SK-N-SH treated with all-trans-retinoic acid at 6 μM for 48 hours (cell line): Measurements from ENCODE around the gene BEND7.
A peak's percentile ranks its signal among the peaks of the same experiment; 100 is the strongest.

Experiments
- ATAC-seq: fragments of 200-7000 bp; cut with Tn5 transposase; 3 replicates; pipeline ENCODE4 v1.9.1; 2020; ENCODE audit warnings: mild to moderate bottlenecking, moderate library complexity
- ARNTL ChIP-seq: fragments of 450-650 bp; formaldehyde crosslinking; IDR thresholded peaks from 2 replicates; pipeline ENCODE4 v1.5.0; 2020; ENCODE audit warnings: low read depth, mild to moderate bottlenecking, moderate library complexity, borderline replicate concordance
- BACH2 ChIP-seq: fragments of 250-450 bp; sonication (Bioruptor Pico); IDR thresholded peaks from 2 replicates; pipeline ENCODE4 v1.9.0; 2021; ENCODE audit warnings: mild to moderate bottlenecking, borderline replicate concordance
- CSDC2 ChIP-seq: fragments of 250-450 bp; sonication (Bioruptor Pico); IDR thresholded peaks from 2 replicates; pipeline ENCODE4 v1.5.0; 2020; ENCODE audit warnings: mild to moderate bottlenecking, moderate library complexity
- CSRNP3 ChIP-seq: fragments of 250-450 bp; sonication (Bioruptor Pico); IDR thresholded peaks from 2 replicates; pipeline ENCODE4 v1.5.1; 2021; ENCODE audit warnings: mild to moderate bottlenecking, moderate library complexity
- ESRRG ChIP-seq: fragments of 250-450 bp; sonication (Bioruptor Pico); IDR thresholded peaks from 2 replicates; pipeline ENCODE4 v1.6.1; 2021; ENCODE audit warnings: mild to moderate bottlenecking
- GLIS3 ChIP-seq: fragments of 250-450 bp; sonication (Bioruptor Pico); IDR thresholded peaks from 2 replicates; pipeline ENCODE4 v1.5.0; 2020; ENCODE audit warnings: mild to moderate bottlenecking, moderate library complexity
- ISL1 ChIP-seq: fragments of 250-450 bp; sonication (Bioruptor Pico); IDR thresholded peaks from 2 replicates; pipeline ENCODE4 v2.1.2; 2022; ENCODE audit warnings: mild to moderate bottlenecking, moderate library complexity
- OSR1 ChIP-seq: fragments of 250-450 bp; sonication (Bioruptor Pico); IDR thresholded peaks from 2 replicates; pipeline ENCODE4 v1.8.0; 2022; ENCODE audit warnings: moderate library complexity, mild to moderate bottlenecking, inconsistent platforms
- PATZ1 ChIP-seq: fragments of 250-450 bp; sonication (Bioruptor Pico); IDR thresholded peaks from 2 replicates; pipeline ENCODE4 v1.8.0; 2020; ENCODE audit warnings: mild to moderate bottlenecking, moderate library complexity, borderline replicate concordance
- POU6F1 ChIP-seq: fragments of 250-450 bp; sonication (Bioruptor Pico); IDR thresholded peaks from 2 replicates; pipeline ENCODE4 v1.8.0; 2021; ENCODE audit warnings: low read depth, mild to moderate bottlenecking, moderate library complexity, borderline replicate concordance
- PPARA ChIP-seq: fragments of 250-450 bp; sonication (Bioruptor Pico); IDR thresholded peaks from 2 replicates; pipeline ENCODE4 v1.5.0; 2020; ENCODE audit warnings: mild to moderate bottlenecking, borderline replicate concordance
- RARB ChIP-seq: fragments of 250-450 bp; sonication (Bioruptor Pico); IDR thresholded peaks from 2 replicates; pipeline ENCODE4 v1.8.0; 2021; ENCODE audit warnings: mild to moderate bottlenecking, moderate library complexity
- SNAI2 ChIP-seq: fragments of 250-450 bp; sonication (Bioruptor Pico); IDR thresholded peaks from 2 replicates; pipeline ENCODE4 v1.5.0; 2020; ENCODE audit warnings: mild to moderate bottlenecking, moderate library complexity
- TCF4 ChIP-seq: fragments of 250-450 bp; sonication (Bioruptor Pico); IDR thresholded peaks from 2 replicates; pipeline ENCODE4 v1.8.0; 2021; ENCODE audit warnings: mild to moderate bottlenecking, moderate library complexity, borderline replicate concordance
- TOX ChIP-seq: fragments of 250-450 bp; sonication (Bioruptor Pico); IDR thresholded peaks from 2 replicates; pipeline ENCODE4 v1.8.0; 2021; ENCODE audit warnings: mild to moderate bottlenecking, moderate library complexity, borderline replicate concordance
- ZC3H10 ChIP-seq: fragments of 250-450 bp; sonication (Bioruptor Pico); IDR thresholded peaks from 2 replicates; pipeline ENCODE4 v1.5.1; 2021; ENCODE audit warnings: mild to moderate bottlenecking, moderate library complexity
- ZFP3 ChIP-seq: fragments of 250-450 bp; sonication (Bioruptor Pico); IDR thresholded peaks from 2 replicates; pipeline ENCODE4 v1.5.0; 2020; ENCODE audit warnings: mild to moderate bottlenecking, moderate library complexity
- ZNF565 ChIP-seq: fragments of 450-650 bp; formaldehyde crosslinking; conservative IDR thresholded peaks from 2 replicates; pipeline ENCODE4 v1.5.0; 2020; ENCODE audit warnings: low read depth, mild to moderate bottlenecking, moderate library complexity
- ZNF70 ChIP-seq: fragments of 450-650 bp; formaldehyde crosslinking; IDR thresholded peaks from 2 replicates; pipeline ENCODE4 v1.5.0; 2020; ENCODE audit warnings: mild to moderate bottlenecking, moderate library complexity
- ZNF8 ChIP-seq: fragments of 450-650 bp; formaldehyde crosslinking; IDR thresholded peaks from 2 replicates; pipeline ENCODE4 v1.5.0; 2020; ENCODE audit warnings: mild to moderate bottlenecking, moderate library complexity
- TF ChIP-seq, protein P1 (sequence below): fragments of 250-450 bp; sonication (Bioruptor Pico); IDR thresholded peaks from 2 replicates; pipeline ENCODE4 v1.5.0; 2020; ENCODE audit warnings: mild to moderate bottlenecking, moderate library complexity
- TF ChIP-seq, protein P2 (sequence below): fragments of 250-450 bp; sonication (Bioruptor Pico); IDR thresholded peaks from 2 replicates; pipeline ENCODE4 v1.5.1; 2020; ENCODE audit warnings: low read depth, mild to moderate bottlenecking, moderate library complexity

BEND7 gene

GRCh38 chr10:13528875-13529713, at the start of gene BEND7:
Gene BEND7 (minus strand): TSS chr10:13529014. CDS start chr10:13528533, 481 bp downstream.
- peak; percentile 64 for ATAC-seq
- no peak for TF ChIP-seq ISL1 (CRISPR knock-in tag)

GRCh38 chr10:13573960-13574359, 45.1 kb upstream of the BEND7 start:
- no peak for TF ChIP-seq ZNF565 (CRISPR knock-in tag)
- TF ChIP-seq, protein P1, sequence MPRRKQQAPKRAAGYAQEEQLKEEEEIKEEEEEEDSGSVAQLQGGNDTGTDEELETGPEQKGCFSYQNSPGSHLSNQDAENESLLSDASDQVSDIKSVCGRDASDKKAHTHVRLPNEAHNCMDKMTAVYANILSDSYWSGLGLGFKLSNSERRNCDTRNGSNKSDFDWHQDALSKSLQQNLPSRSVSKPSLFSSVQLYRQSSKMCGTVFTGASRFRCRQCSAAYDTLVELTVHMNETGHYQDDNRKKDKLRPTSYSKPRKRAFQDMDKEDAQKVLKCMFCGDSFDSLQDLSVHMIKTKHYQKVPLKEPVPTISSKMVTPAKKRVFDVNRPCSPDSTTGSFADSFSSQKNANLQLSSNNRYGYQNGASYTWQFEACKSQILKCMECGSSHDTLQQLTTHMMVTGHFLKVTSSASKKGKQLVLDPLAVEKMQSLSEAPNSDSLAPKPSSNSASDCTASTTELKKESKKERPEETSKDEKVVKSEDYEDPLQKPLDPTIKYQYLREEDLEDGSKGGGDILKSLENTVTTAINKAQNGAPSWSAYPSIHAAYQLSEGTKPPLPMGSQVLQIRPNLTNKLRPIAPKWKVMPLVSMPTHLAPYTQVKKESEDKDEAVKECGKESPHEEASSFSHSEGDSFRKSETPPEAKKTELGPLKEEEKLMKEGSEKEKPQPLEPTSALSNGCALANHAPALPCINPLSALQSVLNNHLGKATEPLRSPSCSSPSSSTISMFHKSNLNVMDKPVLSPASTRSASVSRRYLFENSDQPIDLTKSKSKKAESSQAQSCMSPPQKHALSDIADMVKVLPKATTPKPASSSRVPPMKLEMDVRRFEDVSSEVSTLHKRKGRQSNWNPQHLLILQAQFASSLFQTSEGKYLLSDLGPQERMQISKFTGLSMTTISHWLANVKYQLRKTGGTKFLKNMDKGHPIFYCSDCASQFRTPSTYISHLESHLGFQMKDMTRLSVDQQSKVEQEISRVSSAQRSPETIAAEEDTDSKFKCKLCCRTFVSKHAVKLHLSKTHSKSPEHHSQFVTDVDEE (CRISPR knock-in tag): no peak
- TF ChIP-seq CSDC2 (CRISPR knock-in tag): no peak
- TF ChIP-seq GLIS3 (CRISPR knock-in tag): no peak
- no peak for TF ChIP-seq TOX (CRISPR knock-in tag)
- TF ChIP-seq SNAI2: no peak
- no peak for TF ChIP-seq CSRNP3
- no peak for TF ChIP-seq ISL1 (CRISPR knock-in tag)
- TF ChIP-seq ESRRG (CRISPR knock-in tag): no peak
- no peak for TF ChIP-seq OSR1 (CRISPR knock-in tag)
- TF ChIP-seq, protein P2, sequence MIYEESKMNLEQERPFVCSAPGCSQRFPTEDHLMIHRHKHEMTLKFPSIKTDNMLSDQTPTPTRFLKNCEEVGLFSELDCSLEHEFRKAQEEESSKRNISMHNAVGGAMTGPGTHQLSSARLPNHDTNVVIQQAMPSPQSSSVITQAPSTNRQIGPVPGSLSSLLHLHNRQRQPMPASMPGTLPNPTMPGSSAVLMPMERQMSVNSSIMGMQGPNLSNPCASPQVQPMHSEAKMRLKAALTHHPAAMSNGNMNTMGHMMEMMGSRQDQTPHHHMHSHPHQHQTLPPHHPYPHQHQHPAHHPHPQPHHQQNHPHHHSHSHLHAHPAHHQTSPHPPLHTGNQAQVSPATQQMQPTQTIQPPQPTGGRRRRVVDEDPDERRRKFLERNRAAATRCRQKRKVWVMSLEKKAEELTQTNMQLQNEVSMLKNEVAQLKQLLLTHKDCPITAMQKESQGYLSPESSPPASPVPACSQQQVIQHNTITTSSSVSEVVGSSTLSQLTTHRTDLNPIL: no peak
- no peak for TF ChIP-seq ZNF70 (CRISPR knock-in tag)
- no peak for TF ChIP-seq ZFP3 (CRISPR knock-in tag)
- TF ChIP-seq TCF4: no peak
- TF ChIP-seq, all 23 proteins: peak for 0
- ATAC-seq: no peak

DNA sequence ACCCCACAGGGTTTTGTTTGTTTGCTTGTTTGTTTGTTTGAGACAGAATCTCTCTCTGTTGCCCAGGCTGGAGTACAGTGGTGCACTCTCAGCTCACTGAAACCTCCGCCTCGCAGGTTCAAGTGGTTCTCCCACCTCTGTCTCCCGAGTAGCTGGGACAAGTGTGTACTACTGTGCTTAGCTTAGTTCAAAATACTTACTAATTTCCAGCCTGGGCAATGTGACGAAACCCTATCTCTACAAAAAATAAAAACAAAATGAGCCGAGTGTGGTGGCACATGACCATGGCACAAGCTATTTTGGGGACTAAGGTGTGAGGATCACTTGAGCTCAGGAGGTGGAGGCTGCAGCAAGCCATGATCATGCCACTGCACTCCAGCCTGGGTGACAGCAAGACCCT, 42.7 kb upstream of the BEND7 start:
- ATAC-seq: no peak
- TF ChIP-seq ZC3H10 (CRISPR knock-in tag) (no peak), BACH2 (CRISPR knock-in tag) (no peak), PATZ1 (CRISPR knock-in tag) (no peak)

- ATAC-seq: no peak
- no peak for TF ChIP-seq ARNTL (CRISPR knock-in tag)
- TF ChIP-seq ESRRG (CRISPR knock-in tag): no peak
- no peak for TF ChIP-seq ZFP3 (CRISPR knock-in tag)
- no peak for TF ChIP-seq RARB (CRISPR knock-in tag)
- TF ChIP-seq PPARA: no peak
- TF ChIP-seq ZNF8 (CRISPR knock-in tag): no peak
- TF ChIP-seq CSRNP3: no peak
- no peak for TF ChIP-seq ZNF565 (CRISPR knock-in tag)
- TF ChIP-seq, protein P1 (CRISPR knock-in tag): no peak
- TF ChIP-seq POU6F1: no peak
Measured at GRCh38 chr10:13567030-13567429, 38.2 kb upstream of the BEND7 start.
